ENCODE measurements around the gene LUZP1.

LUZP1 gene

DNA sequence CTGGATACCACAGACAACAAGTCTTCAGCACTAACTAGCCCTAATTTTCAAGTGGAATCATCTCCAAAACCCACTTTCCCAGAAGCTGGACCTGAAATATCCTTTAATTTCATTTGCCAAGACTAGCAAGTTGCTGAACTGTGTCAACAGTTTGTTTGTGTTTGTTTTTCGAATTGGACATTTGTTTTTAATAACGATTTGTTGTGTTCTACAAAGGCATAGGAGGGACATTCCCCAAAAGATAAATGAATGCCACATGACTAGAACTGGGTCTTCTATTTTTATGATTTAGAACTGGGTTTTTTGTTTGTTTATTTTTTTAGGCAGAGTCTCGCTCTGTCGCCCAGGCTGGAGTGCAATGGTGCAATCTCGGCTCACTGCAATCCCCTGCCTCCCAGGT, 17.9 kb downstream of the LUZP1 start:
- DNase-seq = no peak

DNA sequence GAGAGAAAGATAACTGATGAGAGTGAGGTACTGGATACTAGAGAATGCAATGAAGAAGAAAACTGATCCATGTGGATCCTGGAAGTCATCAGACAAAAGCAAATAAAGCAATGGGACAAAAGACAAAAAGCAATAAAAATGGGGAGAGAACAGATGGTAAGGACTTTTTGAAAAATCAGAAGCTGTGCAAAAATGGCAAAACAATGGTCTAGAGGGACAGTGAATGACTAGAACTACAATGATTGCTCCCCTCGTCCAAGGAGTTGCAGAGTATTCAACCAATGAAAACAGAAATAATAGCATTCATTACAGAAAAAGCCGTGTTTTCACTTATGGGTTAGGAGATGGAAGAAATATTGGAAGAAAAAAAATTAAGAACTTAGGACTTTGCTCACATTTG, 18.5 kb downstream of the LUZP1 start:
- DNase-seq = no peak

DNA sequence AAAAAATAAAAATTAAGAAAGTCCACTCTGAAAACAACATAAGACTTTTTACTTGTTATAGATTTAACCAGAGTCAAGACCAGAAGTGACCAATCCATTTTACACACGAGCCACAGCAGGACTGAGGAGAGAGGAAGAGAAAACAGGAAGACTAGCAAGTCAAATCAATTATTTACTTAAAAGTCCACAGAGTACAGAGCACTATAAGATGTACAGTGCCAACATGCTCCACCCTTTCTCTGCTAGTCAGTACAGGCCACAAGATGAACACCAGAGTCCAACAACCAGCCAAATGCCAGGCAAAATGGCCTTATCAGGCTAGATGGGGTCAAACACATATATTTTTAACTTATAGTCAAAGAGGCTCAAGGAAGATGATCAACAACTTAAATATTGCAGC, 19.5 kb downstream of the LUZP1 start:
- DNase-seq = peak; percentile 42

DNA sequence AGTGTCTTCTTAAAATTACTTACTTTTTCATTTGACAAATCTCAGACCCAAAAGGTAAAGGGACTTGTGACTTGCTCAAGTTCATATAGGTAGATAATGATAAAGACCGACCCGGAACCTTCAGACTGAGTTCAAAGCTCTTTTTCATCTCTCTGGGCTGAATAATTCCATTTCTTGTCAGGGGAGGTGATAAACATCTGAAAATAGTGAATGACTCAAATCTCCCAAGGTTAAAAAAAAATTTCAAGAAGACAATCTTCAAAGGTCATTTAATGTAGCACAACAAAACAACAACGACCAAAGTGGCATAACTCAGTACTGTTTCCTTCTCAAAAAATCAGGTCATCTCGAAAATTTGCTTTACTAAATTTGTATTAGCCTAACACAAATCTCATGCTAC, 20.6 kb downstream of the LUZP1 start:
- no peak for DNase-seq

DNA sequence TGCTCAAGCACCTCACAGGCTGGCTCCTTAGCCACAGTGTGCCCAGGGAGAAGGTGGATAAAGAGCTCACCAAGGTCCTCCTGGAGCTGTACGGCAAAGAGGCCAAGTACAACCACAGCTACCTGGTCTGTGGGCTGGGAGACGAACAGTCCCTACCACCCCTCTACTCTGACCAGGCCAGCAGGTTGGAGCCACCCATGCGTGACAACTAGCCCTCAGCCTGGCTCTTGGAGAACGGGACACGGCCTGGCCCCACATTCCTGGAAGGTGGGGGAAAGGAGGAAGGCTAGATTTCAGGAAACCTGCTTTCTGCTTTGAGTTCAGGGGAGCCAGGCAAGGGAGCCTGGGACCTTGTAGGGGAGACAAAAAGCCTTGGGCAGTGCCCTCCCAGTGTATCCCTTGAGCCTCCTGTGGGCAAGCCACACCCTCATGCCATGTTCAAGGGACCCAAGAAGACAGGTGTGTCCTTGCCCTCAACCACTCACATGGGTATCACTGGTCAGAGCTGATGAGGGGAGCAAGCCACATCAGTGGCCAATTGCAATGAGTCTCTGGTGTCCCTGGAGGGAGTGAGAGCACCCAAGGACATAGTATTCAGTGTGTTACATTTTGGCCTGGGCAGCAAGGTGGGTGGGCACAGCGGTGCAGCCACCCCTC, 27.6 kb downstream of the LUZP1 start:
- no peak for DNase-seq

DNA sequence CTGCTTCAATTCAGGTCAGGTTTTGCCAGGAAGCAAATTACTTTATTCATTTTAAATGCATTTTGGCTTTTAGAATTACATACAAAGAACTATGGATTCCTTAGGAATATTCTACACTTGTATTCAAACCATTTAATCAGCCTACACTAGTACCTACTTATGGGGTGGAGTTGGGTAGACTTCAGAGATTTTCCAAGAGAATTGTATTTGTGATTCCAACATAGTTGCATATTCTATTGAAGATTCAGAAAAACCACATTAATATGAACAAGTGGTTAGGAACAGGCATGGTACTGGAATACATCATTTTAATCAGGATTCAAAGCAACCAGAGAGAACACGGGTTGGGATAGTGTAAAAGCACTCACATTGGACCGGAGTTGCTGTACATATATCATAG, 33.4 kb downstream of the LUZP1 start:
- DNase-seq = no peak

DNA sequence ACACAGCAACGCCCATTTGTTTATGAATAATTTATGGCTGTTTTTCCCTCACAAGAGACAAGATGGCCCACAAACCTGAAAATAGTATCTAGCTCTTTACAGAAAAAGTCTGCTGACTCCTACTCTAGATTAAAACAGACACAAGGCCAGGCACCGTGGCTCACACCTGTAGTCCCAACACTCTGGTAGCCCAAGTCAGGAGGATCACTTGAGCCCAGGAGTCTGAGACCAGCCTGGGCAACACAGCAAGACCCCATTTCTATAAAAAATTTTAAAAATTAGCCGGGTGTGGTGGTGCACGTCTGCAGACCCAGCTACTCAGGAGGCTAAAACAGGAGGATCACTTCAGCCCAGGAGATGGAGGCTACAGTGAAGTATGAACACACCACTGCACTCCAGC, 34.6 kb downstream of the LUZP1 start:
- DNase-seq = no peak

DNA sequence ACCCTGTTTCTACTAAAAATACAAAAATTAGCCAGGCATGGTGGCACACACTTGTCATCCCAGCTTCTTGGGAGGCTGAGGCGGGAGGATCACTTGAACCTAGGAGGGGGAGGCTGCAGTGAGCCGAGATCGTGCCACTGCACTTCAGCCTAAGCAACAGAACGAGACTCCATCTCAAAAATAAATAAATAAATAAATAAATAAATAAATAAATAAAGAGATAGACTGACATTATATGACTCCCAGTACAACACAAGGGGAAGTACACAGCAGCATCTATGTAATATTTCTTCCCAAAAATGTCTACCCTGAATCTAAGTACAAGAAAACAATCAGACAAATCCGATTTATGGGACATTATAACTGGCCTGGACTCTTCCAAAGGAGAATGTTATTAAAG, 35.1 kb downstream of the LUZP1 start:
- no peak for DNase-seq

DNA sequence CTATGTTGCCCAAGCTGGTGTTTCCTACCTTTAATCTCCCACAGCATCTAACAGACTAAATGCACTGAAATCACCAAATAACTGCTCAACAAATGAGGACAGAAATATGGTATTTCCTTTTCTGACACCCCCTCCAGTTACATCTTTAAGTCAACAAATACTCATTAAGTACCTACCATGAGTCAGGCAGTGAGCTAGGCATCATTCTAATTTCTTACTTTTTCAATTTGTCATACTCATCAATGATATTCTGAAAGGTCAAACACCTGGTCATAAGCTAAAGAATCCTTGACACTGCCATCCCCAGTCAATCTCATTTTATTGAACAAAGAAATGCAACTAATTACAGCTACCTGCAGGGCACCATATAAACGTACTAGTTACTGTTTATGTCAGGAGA, 36.6 kb downstream of the LUZP1 start:
- DNase-seq = no peak

DNA sequence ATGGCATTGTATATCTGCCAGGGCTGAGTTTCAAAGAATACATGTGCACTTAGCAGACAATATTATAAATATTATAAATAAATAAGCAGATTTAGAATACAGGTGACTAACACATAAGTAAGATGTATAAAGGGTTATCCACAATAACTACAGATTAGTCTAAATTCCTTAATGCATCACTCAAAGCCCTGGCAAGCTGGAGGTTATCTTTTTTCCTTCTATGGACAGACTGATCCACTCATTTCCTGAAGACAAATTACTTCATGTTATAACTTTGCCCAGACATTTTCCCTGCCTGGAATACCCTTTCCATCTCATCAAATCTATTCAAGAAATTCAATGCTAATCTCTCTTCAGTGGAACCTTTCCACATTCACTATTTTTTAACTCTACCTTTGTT, 38.8 kb downstream of the LUZP1 start:
- DNase-seq = no peak

DNA sequence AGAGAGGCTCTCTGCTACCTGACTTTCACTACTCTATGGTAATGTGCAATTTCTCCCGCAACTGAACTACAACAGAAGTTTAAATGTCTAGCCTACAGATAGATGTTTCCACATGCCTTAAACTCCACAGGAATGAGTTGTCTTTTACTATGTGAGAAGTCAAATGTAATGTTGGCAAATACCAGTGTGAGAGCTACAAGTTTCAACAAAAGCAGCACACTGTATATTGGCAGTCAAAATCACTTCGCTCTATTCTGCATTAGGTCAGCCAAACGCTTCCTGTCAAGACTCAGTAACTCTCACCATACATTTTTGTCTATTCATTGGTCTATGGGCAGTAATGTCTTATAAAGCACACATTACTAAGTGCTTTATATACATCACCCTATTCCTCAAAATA, 41.9 kb downstream of the LUZP1 start:
- no peak for DNase-seq

DNA sequence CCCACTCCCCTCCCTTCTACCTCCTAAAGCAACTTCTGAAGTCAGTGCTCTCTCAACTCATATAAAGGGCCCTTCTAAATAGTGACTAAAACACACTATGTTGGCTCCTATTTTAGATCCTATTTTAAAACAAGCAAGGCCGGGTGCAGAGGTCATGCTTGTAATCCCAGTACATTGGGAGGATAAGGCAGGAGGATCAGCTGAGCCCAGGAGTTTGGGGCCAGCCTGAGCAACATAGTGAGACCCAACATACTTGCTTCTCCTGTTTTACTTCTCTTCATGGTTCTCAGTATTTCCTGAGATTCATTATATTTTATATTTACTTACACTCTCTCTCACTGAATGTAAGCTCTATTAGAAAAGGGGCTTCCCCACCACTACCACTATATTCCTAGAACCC, 42.5 kb downstream of the LUZP1 start:
- no peak for DNase-seq

DNA sequence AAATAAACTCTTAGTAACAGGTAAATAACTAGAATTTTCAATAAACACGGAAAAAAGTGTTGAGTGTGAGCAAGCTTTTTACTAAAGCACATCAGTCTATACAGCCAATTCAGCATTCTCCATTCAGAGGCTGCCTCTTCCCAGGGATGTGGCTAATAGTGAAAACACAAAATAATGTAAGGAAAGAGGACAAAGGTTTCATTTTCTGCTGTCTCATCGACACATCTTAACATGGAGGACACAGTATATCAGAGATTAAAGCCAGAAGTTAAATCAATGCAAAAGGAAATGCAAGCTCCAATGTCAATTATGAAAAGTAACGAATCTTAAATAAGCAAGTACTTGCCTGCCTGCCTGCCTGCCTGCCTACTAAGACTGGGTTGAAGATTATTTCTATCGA, 43.2 kb downstream of the LUZP1 start:
- DNase-seq = no peak

DNA sequence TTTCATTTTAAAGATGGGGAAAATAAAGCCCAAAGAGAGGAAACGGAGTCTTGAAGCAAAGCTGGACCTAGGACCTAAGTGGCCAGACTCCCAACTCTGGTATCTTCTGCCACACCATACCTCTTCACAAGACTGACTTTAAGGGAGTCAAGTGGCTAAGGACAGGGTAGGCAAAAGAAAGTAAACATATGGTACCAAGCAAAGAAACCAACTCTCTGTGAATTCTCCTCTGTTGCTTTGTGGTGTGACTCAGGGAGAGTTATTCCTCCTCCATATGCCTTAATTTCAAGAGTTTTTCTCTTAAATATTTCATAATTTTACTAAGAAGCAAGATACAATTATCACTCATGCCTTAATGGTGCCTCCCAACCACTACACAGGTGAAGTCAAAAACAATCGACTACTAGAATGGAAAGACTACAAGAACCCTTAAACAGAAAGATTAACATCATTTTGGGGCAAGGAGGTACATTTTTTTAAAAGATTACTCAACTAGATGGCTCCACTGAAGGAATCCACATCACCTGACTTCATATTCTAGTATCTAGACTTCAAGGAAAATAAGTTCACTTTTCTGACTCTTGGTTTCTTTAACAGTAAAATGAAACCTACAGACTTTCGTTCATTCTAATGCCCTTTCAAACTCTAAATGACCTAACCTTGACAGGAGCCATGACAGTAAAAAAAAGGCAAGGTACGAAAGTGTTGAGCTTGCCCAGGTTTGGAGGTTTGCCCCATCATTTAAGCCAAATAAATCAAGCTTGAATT, 44.2 kb downstream of the LUZP1 start:
- DNase-seq = no peak

DNA sequence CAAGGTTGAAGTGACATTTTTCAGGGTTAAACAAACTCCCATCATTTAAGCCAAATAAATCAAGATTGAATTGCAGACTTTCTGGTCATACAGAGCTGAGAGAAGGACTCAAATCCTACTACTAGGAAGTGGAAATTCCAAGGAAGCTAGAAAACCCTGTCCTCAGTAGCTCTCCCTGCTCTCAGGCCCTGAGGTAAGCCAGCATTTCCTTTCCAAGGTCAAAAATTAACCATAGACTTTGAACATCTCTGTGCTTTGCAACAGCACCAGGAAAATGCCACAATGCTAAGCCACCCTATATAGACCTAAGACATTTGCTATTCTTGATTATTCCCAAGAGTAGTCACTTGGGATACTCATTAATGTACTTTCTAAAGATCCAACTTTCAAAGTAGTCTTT, 45.1 kb downstream of the LUZP1 start:
- no peak for DNase-seq

DNA sequence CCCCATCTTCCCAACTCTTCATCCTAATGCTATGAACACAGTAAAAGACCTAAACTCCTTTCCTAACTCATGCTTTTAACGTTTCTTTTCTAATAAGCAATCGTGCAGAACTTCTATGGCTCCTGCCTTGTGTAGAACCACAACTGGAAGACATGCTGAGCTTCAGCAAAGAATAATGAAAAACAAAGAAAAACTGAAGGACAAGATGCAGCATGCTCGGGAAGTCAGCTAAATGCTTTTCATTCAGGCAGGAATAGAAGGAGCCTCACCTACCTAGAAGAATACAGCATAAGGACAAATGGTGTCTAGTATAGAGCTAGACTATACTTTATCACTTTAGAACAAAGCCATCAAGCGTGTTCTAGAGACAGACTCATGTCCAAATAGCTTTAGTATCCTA, 45.9 kb downstream of the LUZP1 start:
- no peak for DNase-seq

DNA sequence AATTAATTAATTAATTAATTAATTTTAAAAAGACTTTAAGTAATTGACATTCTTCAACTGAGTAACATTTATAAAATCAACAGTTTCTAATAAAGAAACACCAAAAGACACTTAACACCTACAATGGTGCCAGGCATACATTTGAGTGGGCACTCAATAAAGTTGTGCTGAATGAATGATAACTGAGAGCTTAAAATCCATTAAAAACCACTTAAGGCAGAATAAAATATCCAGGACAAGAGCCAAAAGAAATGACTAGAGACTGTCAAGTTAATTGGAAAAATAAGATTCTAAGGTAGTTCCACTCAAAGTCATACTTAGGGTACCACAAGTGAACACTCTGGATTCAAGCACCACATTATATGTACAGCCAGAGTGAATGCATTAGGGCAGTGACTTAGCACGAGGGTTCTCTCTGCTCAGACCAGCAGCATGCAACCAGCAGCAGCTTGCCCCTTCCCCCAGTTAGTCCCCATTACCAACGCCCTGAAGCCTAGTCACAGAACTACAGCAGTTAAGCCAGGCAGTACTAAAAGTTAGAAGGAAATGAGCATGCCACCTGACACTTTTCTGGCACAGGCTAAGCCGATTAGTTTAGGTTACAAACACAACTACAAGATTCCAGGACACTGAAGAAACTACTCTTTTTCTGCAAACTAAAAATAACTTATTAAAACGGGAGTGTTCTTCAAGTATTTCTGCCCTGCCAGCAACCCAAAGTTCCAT, 46.5 kb downstream of the LUZP1 start:
- DNase-seq = no peak

DNA sequence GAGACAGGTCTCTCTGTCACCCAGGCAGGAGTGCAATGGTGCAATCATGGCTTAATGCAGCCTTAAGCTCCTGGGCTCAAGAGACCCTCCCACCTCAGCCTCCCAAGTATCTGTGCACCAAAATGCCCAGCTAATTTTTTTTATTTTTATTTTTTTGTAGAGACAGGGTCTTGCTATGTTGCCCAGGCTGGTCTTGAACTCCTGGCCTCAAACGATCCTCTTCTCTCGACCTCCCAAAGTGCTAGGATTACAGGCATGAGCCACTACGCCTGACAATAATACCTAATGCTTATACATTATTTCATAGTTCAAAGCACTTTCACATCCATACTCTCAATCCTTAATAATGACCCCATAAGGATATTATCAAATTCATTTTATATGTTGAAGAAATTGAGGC, 48.3 kb downstream of the LUZP1 start:
- no peak for DNase-seq

DNA sequence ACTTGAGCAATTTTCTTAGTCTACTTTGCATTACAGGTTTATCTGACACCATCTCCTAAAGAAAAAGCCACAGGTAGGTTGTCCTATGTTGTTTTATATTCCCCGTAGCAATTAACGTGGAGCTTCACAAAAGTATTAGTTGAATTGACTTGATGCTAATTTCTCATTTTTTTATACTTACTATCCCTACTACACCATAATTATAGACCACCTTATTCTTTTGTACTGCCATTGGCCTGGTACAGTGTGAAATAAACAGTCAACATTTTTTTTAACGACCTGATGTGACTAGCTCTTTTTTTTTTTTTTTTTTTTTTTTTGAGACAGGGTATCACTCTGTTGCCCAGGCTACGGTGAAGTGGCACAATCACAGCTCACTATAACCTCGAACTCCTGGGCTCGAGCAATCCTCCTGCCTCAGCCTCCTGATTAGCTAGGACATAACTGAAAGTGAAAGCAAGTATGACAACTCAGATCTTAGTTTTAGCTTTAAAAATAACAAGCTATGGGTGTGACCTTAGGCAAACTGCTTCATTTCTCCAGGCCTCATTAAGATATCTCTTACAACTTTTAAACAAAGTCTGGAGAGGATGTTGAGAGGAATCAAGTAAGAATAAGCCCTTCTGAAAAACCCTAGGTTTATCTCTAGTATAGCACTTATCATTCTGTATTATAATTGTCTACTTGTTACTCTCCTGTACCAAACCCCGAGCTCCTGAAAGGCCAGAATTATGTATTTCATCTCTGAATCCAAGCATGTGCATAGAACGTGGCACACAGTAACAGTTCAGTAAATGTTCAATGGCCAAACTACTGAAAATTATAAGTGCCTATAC, 49.5 kb downstream of the LUZP1 start:
- no peak for DNase-seq

DNA sequence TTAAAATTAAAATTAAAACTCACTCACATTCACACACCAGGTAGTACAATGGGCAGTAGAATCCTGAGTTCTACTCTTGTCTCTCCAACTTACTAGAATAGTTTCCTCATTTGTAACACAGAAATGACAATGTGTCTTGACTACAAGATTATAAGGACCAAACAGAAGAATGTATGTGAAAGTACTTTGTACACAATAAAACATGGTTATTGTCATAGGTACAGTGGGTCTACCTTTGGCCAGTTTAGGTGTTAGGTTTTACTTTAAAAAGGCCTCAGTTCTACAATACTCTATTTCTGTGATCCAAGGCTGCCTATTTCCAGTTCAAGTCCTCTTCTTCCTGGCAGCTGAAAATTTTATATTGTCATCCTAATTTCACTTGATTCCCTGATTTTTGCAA, 50.2 kb downstream of the LUZP1 start:
- no peak for DNase-seq

DNA sequence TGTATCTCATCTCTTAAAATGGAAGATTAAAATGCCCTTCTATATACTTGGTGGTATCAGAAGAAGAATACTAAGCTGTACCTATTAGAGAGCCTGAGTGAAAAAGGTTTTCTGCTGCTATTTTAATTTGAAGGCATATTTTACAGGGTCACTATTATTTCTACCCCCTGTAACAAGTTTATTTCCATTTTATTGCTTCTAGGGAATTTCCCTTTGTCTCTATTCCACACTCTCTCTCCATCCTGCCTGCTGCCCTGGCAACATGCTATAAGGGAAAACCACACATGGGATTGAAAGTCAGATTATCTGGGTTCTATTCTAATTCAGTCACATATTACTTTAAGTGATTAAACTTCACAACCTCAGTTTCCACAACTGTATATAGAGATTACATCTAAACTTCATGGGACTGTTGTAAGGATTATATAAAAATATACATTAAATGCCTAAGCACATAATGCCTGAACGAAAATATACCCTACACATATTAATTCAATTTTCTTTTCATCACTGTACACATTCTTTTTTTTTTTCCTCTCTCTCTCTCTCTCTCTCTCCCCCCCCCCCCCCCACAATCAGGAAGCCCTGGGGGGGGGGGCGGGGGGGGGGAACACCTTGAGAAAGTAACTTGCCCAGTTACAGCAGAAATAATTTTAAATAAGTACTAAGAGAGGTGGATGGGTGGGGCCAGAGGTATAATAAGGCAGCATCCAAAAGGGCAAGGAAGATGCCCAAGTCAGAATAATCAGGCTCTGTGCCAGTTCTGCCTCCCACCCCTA, 51.5 kb downstream of the LUZP1 start:
- DNase-seq = no peak

DNA sequence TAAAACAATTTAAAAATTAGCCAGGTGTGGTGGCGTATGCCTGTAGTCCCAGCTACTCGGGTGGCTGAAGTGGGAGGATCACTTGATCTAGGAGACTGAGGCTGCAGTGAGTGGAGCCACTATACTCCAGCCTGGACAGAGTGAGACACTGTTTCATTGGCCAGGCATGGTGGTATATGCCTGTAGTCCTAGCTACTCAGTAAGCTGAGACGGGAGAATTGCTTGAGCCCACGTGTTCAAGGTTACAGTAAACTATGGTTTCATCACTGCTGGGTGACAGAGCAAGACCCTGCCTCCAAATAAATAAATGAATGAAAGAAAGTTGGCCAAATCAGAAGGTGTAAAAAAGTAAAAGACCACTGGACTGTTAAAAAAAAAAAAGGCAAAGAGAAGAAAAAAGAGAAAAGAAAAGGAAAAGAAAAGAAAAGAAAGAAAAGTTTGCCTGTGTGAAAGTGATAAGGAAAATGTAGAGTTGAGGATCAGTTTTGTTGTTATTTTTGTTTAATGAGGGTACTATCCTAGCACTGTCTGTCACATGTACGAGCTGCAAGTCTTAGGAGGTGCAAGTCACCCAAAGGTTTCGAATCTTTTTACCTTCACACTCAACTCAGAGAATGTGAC, 52.3 kb downstream of the LUZP1 start:
- no peak for DNase-seq
